Activated gamma-delta T cell (primary cell): ENCODE measurements around the gene PALD1.
"Not testable (repeated sequence)": the region's sequence is repeated elsewhere in the genome, so short reads cannot be mapped to it uniquely, and the experiment has no call there.

Source experiments
- DNase-seq: peaks from one replicate; lab custom pipeline; 2025; lab: John Stamatoyannopoulos, UW

Gene PALD1

GRCh38 chr10:70604106-70604505, 125.5 kb downstream of the PALD1 start:
- DNase-seq = no peak

GRCh38 chr10:70605161-70605560, 126.6 kb downstream of the PALD1 start:
- DNase-seq = no peak

GRCh38 chr10:70607936-70608335, 129.4 kb downstream of the PALD1 start:
- no peak for DNase-seq

GRCh38 chr10:70613941-70614340, 135.4 kb downstream of the PALD1 start:
- no peak for DNase-seq

GRCh38 chr10:70614364-70614763, 135.8 kb downstream of the PALD1 start:
- DNase-seq = not testable (repeated sequence)

GRCh38 chr10:70615211-70615610, 136.6 kb downstream of the PALD1 start:
- no peak for DNase-seq

GRCh38 chr10:70615784-70616522, 137.4 kb downstream of the PALD1 start:
- no peak for DNase-seq

GRCh38 chr10:70616761-70617160, 138.2 kb downstream of the PALD1 start:
- no peak for DNase-seq
